ENCODE results near the gene LRRK1.

Gene LRRK1

DNA sequence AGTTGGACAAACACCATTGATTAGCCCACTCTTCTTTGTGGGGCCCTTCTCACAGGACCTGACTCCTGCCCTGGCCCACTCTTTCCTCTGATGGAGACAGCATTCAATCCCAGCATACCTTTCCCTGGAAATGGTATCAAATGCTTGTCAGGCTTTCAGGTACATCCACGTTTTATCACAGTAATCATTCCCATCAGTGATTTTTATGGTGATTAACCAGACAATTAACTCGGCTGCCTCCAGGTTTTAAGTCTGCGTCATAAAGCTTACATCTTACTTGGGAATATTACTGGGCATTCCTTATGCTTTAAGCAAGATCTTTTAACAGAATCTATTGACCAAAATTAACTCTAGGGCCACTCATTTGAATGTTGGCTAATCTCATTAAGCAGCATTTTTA, 33.4 kb downstream of the LRRK1 start:
- Histone ChIP-seq H4K20me1 (ENCODE audit: control insufficient read depth, insufficient read depth, low read depth, low read length) (peaks cover 14% of the 10 kb centered on the region; the same call in 1 of the 2 replicates), H3K27ac (ENCODE audit: low read depth, low read length) (no peak overlapping the region), H3K27me3 (ENCODE audit: control insufficient read depth, low read length) (no peaks in the 10 kb centered on the region), H3K4me1 (ENCODE audit: control insufficient read depth, low read length) (peaks cover 67% of the 10 kb centered on the region), H3K79me2 (ENCODE audit: control insufficient read depth, low read length) (peaks cover 100% of the 10 kb centered on the region), H3K4me3 (ENCODE audit: low read length) (no peak overlapping the region), H3K9me2 (replicated peaks; ENCODE audit: control insufficient read depth, low read length) (no peaks in the 10 kb centered on the region), H3K4me2 (ENCODE audit: low read length) (no peak overlapping the region), H3K36me3 (ENCODE audit: control insufficient read depth, low read length) (peaks cover 75% of the 10 kb centered on the region), H3F3A (ENCODE audit: control insufficient read depth, insufficient read depth) (peaks cover 37% of the 10 kb centered on the region), H3K9me3 (ENCODE audit: control insufficient read depth, insufficient read depth, low read length) (no peaks in the 10 kb centered on the region)
- no peak for TF ChIP-seq EZH2phosphoT487 (IDR thresholded peaks at IDR 0.05; ENCODE audit: borderline replicate concordance, low read length)
- TF ChIP-seq CTCF (IDR thresholded peaks at IDR 0.05; ENCODE audit: low read depth, low read length, poor library complexity, severe bottlenecking): no peak

GRCh38 chr15:100958326-100959065, 39.3 kb downstream of the LRRK1 start:
- Histone ChIP-seq H3K27ac (ENCODE audit: low read depth, low read length) (no peak overlapping the region), H3K36me3 (ENCODE audit: control insufficient read depth, low read length) (peaks cover 78% of the 10 kb centered on the region), H3K9me2 (replicated peaks; ENCODE audit: control insufficient read depth, low read length) (no peaks in the 10 kb centered on the region), H3K4me2 (ENCODE audit: low read length) (no peak overlapping the region), H3K27me3 (ENCODE audit: control insufficient read depth, low read length) (no peaks in the 10 kb centered on the region), H3K9me3 (ENCODE audit: control insufficient read depth, insufficient read depth, low read length) (no peaks in the 10 kb centered on the region), H4K20me1 (ENCODE audit: control insufficient read depth, insufficient read depth, low read depth, low read length) (peaks cover 15% of the 10 kb centered on the region; the same call in 1 of the 2 replicates), H3K4me1 (ENCODE audit: control insufficient read depth, low read length) (peaks cover 60% of the 10 kb centered on the region), H3F3A (ENCODE audit: control insufficient read depth, insufficient read depth) (peaks cover 4% of the 10 kb centered on the region), H3K4me3 (ENCODE audit: low read length) (no peak overlapping the region), H3K79me2 (ENCODE audit: control insufficient read depth, low read length) (peaks cover 98% of the 10 kb centered on the region)
- TF ChIP-seq CTCF (IDR thresholded peaks at IDR 0.05; ENCODE audit: low read depth, low read length, poor library complexity, severe bottlenecking) (no peak), EZH2phosphoT487 (IDR thresholded peaks at IDR 0.05; ENCODE audit: borderline replicate concordance, low read length) (no peak)

DNA sequence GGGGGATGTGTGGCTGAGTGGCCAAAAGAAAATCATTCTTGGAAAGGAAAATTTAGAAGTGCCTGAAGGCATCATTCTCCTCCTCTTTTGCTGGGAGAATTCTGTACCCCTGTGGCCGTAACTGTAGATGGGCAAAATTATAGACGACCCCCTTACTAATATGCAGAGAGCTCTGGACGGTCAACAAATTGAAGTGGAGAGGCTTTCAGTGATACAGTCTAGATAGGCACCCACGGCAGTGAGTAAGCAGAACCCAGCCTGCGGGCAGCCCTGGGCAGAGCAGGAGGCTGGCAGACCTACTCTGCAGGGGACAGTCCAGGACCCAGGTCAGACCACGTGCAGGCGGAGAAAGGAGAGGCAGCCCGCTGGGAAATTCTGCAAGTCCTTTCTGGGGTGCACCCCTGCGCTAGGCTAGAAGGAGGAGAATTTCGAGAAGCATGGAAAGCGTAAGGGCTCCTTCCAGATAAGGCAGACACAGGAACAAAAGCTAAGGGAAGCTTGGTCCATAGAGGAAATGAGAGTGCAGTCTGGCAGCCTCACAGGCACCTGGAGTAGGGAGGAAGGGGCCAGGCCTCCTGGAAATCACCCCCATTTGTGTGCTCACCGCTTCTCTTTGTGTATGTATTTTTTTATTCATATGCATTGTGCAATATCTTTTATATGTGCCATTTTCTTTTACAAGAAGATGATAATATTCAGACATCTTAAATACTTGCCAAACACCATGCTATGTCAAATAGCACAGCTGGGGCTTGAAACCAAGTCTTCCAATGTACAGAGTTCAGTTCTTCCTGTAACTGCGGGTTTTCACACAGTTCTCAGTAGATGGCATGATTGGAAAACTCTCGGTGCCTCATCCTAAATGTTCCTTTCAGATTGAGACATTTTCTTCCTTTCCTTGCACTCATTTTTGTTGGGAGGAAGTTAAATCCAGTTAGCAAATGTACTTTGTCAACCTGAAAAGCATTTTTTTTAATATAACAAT, 40.2 kb downstream of the LRRK1 start:
- H3K27me3 ChIP-seq (ENCODE audit: control insufficient read depth, low read length): no peaks in the 10 kb centered on the region
- H3K4me2 ChIP-seq (ENCODE audit: low read length): no peak overlapping the region
- no peaks in the 10 kb centered on the region for H3K9me3 ChIP-seq (ENCODE audit: control insufficient read depth, insufficient read depth, low read length)
- H3K36me3 ChIP-seq (ENCODE audit: control insufficient read depth, low read length): peaks cover 85% of the 10 kb centered on the region
- no peaks in the 10 kb centered on the region for H3K9me2 ChIP-seq (replicated peaks; ENCODE audit: control insufficient read depth, low read length)
- no peak overlapping the region for H3K4me3 ChIP-seq (ENCODE audit: low read length)
- H3K27ac ChIP-seq (ENCODE audit: low read depth, low read length): no peak overlapping the region
- peaks cover 4% of the 10 kb centered on the region for H3F3A ChIP-seq (ENCODE audit: control insufficient read depth, insufficient read depth)
- peaks cover 55% of the 10 kb centered on the region for H3K4me1 ChIP-seq (ENCODE audit: control insufficient read depth, low read length)
- H4K20me1 ChIP-seq (ENCODE audit: control insufficient read depth, insufficient read depth, low read depth, low read length): peaks cover 14% of the 10 kb centered on the region
- no peak for TF ChIP-seq CTCF (IDR thresholded peaks at IDR 0.05; ENCODE audit: low read depth, low read length, poor library complexity, severe bottlenecking)
- TF ChIP-seq EZH2phosphoT487 (IDR thresholded peaks at IDR 0.05; ENCODE audit: borderline replicate concordance, low read length): no peak
- H3K79me2 ChIP-seq (ENCODE audit: control insufficient read depth, low read length): peaks cover 98% of the 10 kb centered on the region

All from DOHH2 (cell line).